DLD1 (cell line): ENCODE measurements around the gene IMPG1.

Experiments
- in situ Hi-C: cut with HindIII; loops from 2 replicates; pipeline ENCODE4 v1.10.0; 2017; ENCODE audit warnings: low sequenced_read_pairs

The IMPG1 gene

GRCh38 chr6:75893058-75893775, 179.2 kb downstream of the IMPG1 start:
- in situ Hi-C loops, result no loop called here

- in situ Hi-C loops, result no loop called here
Observed at GRCh38 chr6:75892384-75892783, 180.1 kb downstream of the IMPG1 start.

GRCh38 chr6:75884822-75885221, 187.6 kb downstream of the IMPG1 start:
- in situ Hi-C loops, result no loop called here

GRCh38 chr6:75882734-75883133, 189.7 kb downstream of the IMPG1 start:
- in situ Hi-C loops, result no loop called here

GRCh38 chr6:75880305-75880704, 192.2 kb downstream of the IMPG1 start:
- in situ Hi-C loops, result no loop called here

GRCh38 chr6:75876152-75876551, 196.3 kb downstream of the IMPG1 start:
- in situ Hi-C loops, result no loop called here

- in situ Hi-C loops, result no loop called here
Observed at GRCh38 chr6:75874224-75874623, 198.2 kb downstream of the IMPG1 start.
